ENCODE results near the gene MED31.

DNA sequence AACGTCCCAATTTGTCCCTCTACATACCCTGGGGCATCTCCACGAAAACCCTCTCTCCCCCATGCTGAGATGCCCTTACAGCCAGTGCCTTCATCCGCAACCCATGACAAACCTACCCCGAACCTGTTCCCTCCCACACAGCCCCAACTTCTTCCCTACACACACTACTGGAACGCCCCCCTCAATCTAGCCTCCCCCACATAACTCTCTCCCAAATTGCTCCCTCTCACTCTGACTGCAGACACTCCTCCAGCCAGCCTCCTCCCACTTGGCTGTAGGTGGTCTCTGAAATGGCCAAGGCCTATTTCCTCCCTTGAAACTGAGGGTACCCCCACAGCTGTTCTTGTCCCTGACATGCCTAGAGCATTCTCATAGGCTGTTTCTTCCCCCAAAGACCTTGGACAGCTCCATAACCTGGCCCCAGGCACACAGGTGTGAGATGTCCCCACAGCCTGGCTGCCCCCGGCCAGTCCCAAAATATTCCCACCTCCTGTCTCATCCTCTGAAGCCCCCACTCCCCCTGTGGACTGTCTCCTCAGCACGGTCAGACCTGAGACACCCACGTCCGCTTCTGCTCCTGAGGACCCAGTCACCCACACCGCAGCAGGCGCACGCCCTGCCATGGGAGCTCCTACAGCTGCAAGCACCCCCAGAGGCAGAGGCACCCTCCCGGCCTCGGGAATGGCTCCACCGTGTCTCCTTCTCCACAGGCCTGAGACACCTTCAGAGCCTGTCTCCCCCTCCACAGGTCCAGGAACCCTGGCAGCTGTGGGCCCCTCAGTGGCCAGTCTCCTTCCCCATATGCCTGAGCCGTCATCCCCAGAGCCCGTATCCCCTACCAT, 14.6 kb downstream of the MED31 start:
- TF ChIP-seq, protein P1, sequence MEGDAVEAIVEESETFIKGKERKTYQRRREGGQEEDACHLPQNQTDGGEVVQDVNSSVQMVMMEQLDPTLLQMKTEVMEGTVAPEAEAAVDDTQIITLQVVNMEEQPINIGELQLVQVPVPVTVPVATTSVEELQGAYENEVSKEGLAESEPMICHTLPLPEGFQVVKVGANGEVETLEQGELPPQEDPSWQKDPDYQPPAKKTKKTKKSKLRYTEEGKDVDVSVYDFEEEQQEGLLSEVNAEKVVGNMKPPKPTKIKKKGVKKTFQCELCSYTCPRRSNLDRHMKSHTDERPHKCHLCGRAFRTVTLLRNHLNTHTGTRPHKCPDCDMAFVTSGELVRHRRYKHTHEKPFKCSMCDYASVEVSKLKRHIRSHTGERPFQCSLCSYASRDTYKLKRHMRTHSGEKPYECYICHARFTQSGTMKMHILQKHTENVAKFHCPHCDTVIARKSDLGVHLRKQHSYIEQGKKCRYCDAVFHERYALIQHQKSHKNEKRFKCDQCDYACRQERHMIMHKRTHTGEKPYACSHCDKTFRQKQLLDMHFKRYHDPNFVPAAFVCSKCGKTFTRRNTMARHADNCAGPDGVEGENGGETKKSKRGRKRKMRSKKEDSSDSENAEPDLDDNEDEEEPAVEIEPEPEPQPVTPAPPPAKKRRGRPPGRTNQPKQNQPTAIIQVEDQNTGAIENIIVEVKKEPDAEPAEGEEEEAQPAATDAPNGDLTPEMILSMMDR (IDR thresholded peaks at IDR 0.05) = no peak
- no peak for TF ChIP-seq POLR2A (IDR thresholded peaks at IDR 0.05)

Measured in thyroid gland (tissue), 4 donors.